GM13977 (cell line): Measurements from ENCODE around the gene EPHX1.

Source experiments
- DNase-seq: peaks from one replicate; pipeline ENCODE4 v3.0.0; 2012; ENCODE audit warnings: low spot score
- in situ Hi-C: fragments of 300-500 bp; cut with MboI; formaldehyde crosslinking; loops from one replicate; pipeline ENCODE4 v1.12.0; 2022; ENCODE audit warnings: low sequenced_read_pairs, low pct_unique_long_range_greater_than_20kb, mixed read lengths, inconsistent platforms; ENCODE audit not compliant: unreplicated experiment
- TF ChIP-seq, protein P1 (sequence below): IDR thresholded peaks from 2 replicates; pipeline ENCODE4 v1.5.1; 2012; ENCODE audit warnings: mild to moderate bottlenecking, control low read depth; ENCODE audit not compliant: insufficient read depth; ENCODE audit errors: extremely low read depth, missing control alignments

EPHX1 gene

DNA sequence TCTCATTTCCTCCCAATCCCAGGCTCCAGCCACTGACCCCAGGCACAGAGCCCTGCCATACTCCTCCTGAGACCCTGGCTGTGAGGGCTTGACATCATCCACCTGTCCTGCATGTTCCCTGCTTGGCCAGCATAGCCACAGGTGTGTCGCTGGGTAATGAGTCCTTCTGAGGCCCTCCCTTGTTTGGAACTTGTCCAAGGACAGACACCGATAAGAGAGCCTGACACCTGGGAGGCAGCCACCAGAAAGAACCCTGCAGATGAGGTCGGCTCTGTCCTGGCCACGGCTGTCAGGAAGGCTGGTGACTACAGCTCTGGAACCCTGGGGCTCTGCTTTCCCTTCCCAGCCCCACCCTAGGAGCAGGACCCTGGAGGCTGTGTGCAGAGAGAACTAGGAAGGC, 37.7 kb downstream of the EPHX1 start:
- DNase-seq: no peak
- in situ Hi-C loops: no loop called here
- TF ChIP-seq, protein P1, sequence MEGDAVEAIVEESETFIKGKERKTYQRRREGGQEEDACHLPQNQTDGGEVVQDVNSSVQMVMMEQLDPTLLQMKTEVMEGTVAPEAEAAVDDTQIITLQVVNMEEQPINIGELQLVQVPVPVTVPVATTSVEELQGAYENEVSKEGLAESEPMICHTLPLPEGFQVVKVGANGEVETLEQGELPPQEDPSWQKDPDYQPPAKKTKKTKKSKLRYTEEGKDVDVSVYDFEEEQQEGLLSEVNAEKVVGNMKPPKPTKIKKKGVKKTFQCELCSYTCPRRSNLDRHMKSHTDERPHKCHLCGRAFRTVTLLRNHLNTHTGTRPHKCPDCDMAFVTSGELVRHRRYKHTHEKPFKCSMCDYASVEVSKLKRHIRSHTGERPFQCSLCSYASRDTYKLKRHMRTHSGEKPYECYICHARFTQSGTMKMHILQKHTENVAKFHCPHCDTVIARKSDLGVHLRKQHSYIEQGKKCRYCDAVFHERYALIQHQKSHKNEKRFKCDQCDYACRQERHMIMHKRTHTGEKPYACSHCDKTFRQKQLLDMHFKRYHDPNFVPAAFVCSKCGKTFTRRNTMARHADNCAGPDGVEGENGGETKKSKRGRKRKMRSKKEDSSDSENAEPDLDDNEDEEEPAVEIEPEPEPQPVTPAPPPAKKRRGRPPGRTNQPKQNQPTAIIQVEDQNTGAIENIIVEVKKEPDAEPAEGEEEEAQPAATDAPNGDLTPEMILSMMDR: no peak

DNA sequence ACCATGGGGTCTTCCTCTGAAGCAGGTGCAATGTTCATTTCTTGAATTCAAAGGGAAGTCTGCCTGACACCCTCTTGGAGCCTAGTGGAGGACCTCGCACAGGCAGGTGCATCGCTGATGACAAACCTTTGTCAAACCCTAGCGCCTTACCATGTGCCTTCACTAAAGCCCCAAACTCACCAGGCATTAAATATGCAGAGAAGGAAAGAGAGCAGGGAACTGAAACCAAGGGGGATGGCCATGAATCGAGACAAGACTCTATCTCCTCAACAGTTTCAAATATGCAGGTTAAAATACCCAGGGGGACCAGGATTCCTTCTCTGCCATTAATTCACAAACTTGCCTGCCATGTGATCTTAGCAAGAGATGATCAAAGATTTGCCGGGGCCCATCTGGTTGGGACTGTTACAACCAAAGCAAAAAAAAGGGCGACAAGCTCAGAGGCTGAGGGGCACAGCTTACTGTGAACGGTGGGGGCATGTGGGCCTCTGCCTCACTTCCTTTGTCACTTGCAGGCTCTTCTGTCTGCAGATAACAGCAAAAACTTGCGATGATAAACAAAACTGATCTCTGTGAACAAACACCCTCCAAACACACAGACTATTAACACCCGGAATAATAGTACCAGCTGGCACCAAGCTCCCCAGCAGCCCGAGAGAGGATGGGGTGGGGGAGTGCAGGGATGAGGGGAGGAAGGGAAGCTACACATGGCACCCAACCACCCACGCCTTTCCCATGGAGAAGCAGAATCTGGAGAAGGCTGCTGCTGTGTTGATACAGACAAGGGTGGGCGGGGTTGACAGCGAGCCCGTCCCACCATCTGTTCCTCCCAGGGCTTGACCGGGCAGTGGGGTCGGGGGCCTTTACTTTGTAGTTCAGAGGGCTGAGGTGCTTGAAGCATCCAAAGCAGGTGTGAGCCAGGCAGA, 38.4 kb downstream of the EPHX1 start:
- TF ChIP-seq, protein P1: no peak
- in situ Hi-C loops: no loop called here
- DNase-seq: peak; percentile 66

DNA sequence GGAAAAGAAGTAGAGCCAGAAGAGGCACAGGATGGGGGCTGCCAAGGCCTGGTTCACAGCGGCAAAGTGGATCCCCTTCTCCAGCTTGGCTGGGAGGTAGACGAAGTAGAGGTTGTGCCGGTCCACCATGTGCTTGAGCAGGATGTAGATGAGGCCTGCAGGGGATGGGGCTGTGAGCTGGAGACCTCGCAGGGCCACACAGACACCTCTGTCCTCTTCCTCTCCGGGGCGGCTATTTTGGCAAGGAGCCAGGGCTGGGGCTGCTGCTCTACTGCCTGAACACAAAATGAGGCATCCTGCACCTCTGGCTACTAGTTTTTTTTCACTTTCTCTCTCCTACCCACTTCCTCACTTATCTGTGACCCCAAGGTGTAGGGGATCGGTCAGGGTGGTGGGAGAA, 40.0 kb downstream of the EPHX1 start:
- no peak for DNase-seq
- TF ChIP-seq, protein P1: no peak
- in situ Hi-C loops: no loop called here

DNA sequence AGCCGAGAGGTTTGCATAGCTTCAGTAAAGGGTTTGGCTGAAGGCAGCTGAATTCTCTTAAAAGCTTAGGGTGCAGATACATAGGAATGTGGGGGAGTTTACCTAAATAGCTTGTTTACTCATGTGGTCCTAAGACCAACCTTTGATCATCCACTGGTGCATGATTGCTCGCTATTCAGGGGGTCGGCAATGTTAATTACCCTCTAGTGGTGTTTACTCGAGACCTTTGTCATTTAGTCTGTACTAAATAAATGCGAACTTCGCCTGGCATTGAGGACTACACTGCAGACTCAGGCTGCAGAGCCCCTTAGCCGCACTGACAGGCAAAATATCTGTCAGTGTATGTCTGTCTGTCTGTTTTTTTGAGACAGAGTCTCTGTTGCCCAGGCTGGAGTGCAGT, 40.4 kb downstream of the EPHX1 start:
- no peak for DNase-seq
- TF ChIP-seq, protein P1: no peak
- in situ Hi-C loops: no loop called here

DNA sequence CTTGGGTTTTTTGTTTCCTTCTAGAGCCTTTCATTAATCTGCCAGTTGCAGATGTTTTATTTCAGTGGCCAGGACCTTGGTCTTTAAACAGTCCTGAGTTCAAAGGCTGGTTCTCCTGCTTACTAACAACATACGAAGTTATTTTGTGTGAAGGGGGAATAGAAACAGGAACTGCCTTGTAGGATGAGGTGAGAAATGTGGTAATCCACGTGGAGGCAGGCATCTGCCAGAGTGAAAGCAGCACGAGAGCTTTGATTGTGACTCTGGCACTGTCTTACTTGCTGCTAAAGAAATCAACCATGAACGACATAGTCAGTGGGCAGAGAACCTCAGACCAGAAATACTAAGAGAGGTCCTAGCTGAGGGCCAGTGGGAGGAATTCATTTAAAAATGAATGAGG, 41.9 kb downstream of the EPHX1 start:
- in situ Hi-C loops: no loop called here
- TF ChIP-seq, protein P1: no peak
- peak; percentile 73 for DNase-seq

DNA sequence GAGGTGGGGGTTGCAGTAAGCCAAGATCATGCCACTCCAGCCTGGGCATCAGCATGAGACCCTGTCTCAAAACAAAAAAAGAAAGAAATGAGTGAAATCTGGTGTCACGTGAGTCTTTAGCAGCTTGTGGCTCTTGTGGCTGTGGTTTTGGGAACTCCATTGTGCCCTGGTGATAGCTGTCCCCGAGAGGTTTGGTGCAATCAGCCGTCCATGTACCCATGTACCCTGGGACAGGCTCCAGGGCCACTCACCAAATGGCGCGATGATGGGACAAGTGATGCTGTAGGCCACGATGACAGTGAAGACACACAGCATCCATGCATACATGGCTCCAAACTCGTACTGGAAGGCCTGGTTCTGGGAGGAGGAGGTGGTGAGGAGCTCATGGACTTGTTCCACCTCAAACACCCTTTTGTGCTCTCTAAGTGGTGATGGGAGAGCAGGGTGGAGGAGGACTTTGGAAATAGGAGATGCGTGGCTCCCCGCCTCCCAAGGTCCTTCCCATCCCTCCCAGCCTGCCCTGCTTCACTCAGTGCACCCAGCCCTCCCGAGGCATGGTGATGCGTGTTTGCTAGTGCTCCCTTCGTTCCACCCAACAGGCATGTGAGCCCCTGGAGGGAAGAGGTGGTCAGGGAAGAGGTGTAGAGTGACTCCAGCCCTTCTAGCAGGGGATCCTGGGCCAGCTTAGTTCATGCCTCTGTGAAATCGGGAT, 42.6 kb downstream of the EPHX1 start:
- in situ Hi-C loops: no loop called here
- TF ChIP-seq, protein P1: no peak
- DNase-seq: no peak
